Transverse colon (tissue), 4 donors: Measurements from ENCODE around the gene ID3. TPM values are rescaled to one million over a fixed set of nuclear protein-coding genes. Genes with fewer than 3 reads are reported as not detected.
A peak's percentile ranks its signal among the peaks of the same experiment; 100 is the strongest.

ENCODE experiments used
- DNase-seq: peaks from one replicate; pipeline ENCODE4 v3.0.0-alpha.2; 2019
- H3K27ac ChIP-seq, 4 donors: fragments of 200-600 bp; sonication (generic); 2 replicates each; pipeline ENCODE4 v1.5.1; 2016 to 2018; ENCODE audit warnings: inconsistent platforms in 4 of 4
- H3K27me3 ChIP-seq: fragments of 200-600 bp; sonication (generic); 2 replicates; pipeline ENCODE4 v1.5.1; 2017; ENCODE audit warnings: inconsistent platforms
- H3K36me3 ChIP-seq, 4 donors: fragments of 200-600 bp; sonication (generic); 2 replicates each; pipeline ENCODE4 v1.5.1; 2017 to 2019; ENCODE audit warnings: inconsistent platforms in 4 of 4
- H3K4me1 ChIP-seq, 4 donors: fragments of 200-600 bp; sonication (generic); 2 replicates each; pipeline ENCODE4 v1.5.1; 2017 to 2020; ENCODE audit warnings: inconsistent platforms in 4 of 4
- H3K4me3 ChIP-seq, 4 donors: fragments of 200-600 bp; sonication (generic); 1 replicate in 1 of 4; 2 replicates in 3 of 4; pipeline versions ENCODE4 v1.5.1 to v1.6.1; 2017 to 2019; ENCODE audit warnings: inconsistent platforms in 4 of 4
- H3K9me3 ChIP-seq, 2 donors: fragments of 200-600 bp; sonication (generic); 2 replicates each; pipeline ENCODE4 v1.5.1; 2017 to 2019; ENCODE audit warnings: inconsistent platforms in 2 of 2
- CTCF ChIP-seq, 5 experiments: fragments of 200-600 bp in 3 of 5; fragments of 450-650 bp in 2 of 5; sonication (generic) in 3 of 5; IDR thresholded peaks; 1 replicate in 2 of 5; 2 replicates in 3 of 5; pipeline ENCODE4 v1.5.1; 2016 to 2017; ENCODE audit warnings: antibody characterized with exemption in 5 of 5, inconsistent platforms in 3 of 5, mild to moderate bottlenecking in 2 of 5, moderate library complexity in 1 of 5
- EP300 ChIP-seq: sonication (generic); formaldehyde crosslinking; IDR thresholded peaks from one replicate; pipeline ENCODE4 v1.6.1; 2017; ENCODE audit warnings: antibody characterized with exemption, low read depth
- POLR2A ChIP-seq: fragments of 450-650 bp; IDR thresholded peaks from one replicate; pipeline ENCODE4 v1.6.1; 2016; ENCODE audit warnings: antibody characterized with exemption, mild to moderate bottlenecking, moderate library complexity
- POLR2AphosphoS5 ChIP-seq, 3 donors: sonication (generic); formaldehyde crosslinking; IDR thresholded peaks; one replicate each; pipeline ENCODE4 v1.6.1; 2016; ENCODE audit warnings: antibody characterized with exemption in 3 of 3
- WGBS, 2 donors: methylation state at CpG; one replicate each; pipeline ENCODE4 v1.1.5; 2018; ENCODE audit warnings: low coverage in 1 of 2; 5-methylcytosine and 5-hydroxymethylcytosine counted together
- in situ Hi-C, 4 donors: fragments of 200-750 bp; cut with MboI; loops; one replicate each; pipeline versions ENCODE4 v1.15.0 to v1.15.1; 2017; ENCODE audit warnings: low sequenced_read_pairs in 3 of 4, low pct_ligation_motif_present in 1 of 4, low pct_unique_long_range_greater_than_20kb in 1 of 4
- intact Hi-C: fragments of 100-400 bp; cut with DNase I; formaldehyde crosslinking; loops from one replicate; pipeline ENCODE4 v1.15.1; 2023; ENCODE audit warnings: low total_unique reads
- total RNA-seq, 4 donors: library from RNA; depleted of rRNA; stranded (reverse); fragments of >200 nt; gene quantifications; one replicate each; pipeline ENCODE4 v1.1.0, GENCODE V29; 2016

ID3 gene
- total RNA-seq, 4 donors from 2014 or later: 174 to 363 (median 253) TPM

GRCh38 chr1:23564529-23565122, 5.3 kb upstream of the ID3 start:
- Histone ChIP-seq H3K27ac (peak overlapping the region; percentile 96 to 98 (median 96)), H3K4me1 (peaks cover 25 to 72% (median 57%) of the 10 kb centered on the region in 4 donors), H3K36me3 (no peaks in the 10 kb centered on the region), H3K4me3 (no peak overlapping the region), H3K9me3 (no peaks in the 10 kb centered on the region), H3K27me3 (peaks cover 3% of the 10 kb centered on the region)
- in situ Hi-C loops (no loop called here), intact Hi-C loops (no loop called here)
- TF ChIP-seq POLR2AphosphoS5 (IDR thresholded peaks at IDR 0.05) (no peak), CTCF (IDR thresholded peaks at IDR 0.05) (no peak), POLR2A (no peak), EP300 (no peak)
- DNase-seq: peak; percentile 59
- WGBS, 2 donors: 31 to 43% methylated on average over 3 to 10 of the region's 10 CpGs

- in situ Hi-C loops (no loop called here), intact Hi-C loops (no loop called here)
- H3K4me1 ChIP-seq: peaks cover 25 to 72% (median 57%) of the 10 kb centered on the region in 4 donors
- peak overlapping the region; percentile 96 to 98 (median 96) for H3K27ac ChIP-seq
- no peak for TF ChIP-seq CTCF (IDR thresholded peaks at IDR 0.05)
- TF ChIP-seq POLR2AphosphoS5 (IDR thresholded peaks at IDR 0.05): no peak
- TF ChIP-seq POLR2A: no peak
- no peak for TF ChIP-seq EP300
- H3K36me3 ChIP-seq: no peaks in the 10 kb centered on the region
- H3K27me3 ChIP-seq: peaks cover 3% of the 10 kb centered on the region
- DNase-seq: no peak
- no peak overlapping the region for H3K4me3 ChIP-seq
- no peaks in the 10 kb centered on the region for H3K9me3 ChIP-seq
- WGBS, 2 donors: 80% methylated on average over 3 of the region's 3 CpGs; no CpG with 5 or more reads in 1 of the 2 donors
Measured at GRCh38 chr1:23563755-23564374, 4.6 kb upstream of the ID3 start.

GRCh38 chr1:23563003-23563402, 3.7 kb upstream of the ID3 start:
- Histone ChIP-seq H3K27ac (peak overlapping the region; percentile 96 to 98 (median 96)), H3K4me3 (no peak overlapping the region), H3K36me3 (no peaks in the 10 kb centered on the region), H3K27me3 (no peaks in the 10 kb centered on the region), H3K4me1 (peaks cover 25 to 68% (median 54%) of the 10 kb centered on the region in 4 donors), H3K9me3 (no peaks in the 10 kb centered on the region)
- WGBS, 2 donors: 65 to 82% methylated on average over 6 to 9 of the region's 9 CpGs
- intact Hi-C loops: no loop called here
- in situ Hi-C loops: no loop called here
- TF ChIP-seq POLR2A: no peak
- no peak for TF ChIP-seq CTCF (IDR thresholded peaks at IDR 0.05)
- no peak for TF ChIP-seq EP300
- no peak for TF ChIP-seq POLR2AphosphoS5 (IDR thresholded peaks at IDR 0.05)
- no peak for DNase-seq

GRCh38 chr1:23562137-23562876, 3.0 kb upstream of the ID3 start:
- no peaks in the 10 kb centered on the region for H3K9me3 ChIP-seq
- TF ChIP-seq EP300 (peak; percentile 46), POLR2AphosphoS5 (IDR thresholded peaks at IDR 0.05) (peak; percentile 80 to 87 (median 85)), POLR2A (peak; percentile 51), CTCF (IDR thresholded peaks at IDR 0.05) (no peak)
- H3K4me1 ChIP-seq: peaks cover 20 to 70% (median 54%) of the 10 kb centered on the region in 4 donors
- in situ Hi-C loops (no loop called here), intact Hi-C loops (no loop called here)
- peak overlapping the region; percentile 96 to 98 (median 96) for H3K27ac ChIP-seq
- H3K36me3 ChIP-seq: no peaks in the 10 kb centered on the region
- peak; percentile 93 for DNase-seq
- H3K27me3 ChIP-seq: no peaks in the 10 kb centered on the region
- 11 to 15% methylated on average over 2 to 19 of the region's 19 CpGs for WGBS, 2 donors
- peak overlapping the region in 1 of 4 donors; percentile 6 for H3K4me3 ChIP-seq
